ENCODE data around the gene HSD17B13. TPM values are rescaled to one million over a fixed set of nuclear protein-coding genes. Genes with fewer than 3 reads are reported as not detected.

HSD17B13 gene
- total and polyA plus RNA-seq, 2 donors (not counting 1 experiment from before 2014, with no cell fraction given) = 0.32 to 0.46 TPM

DNA sequence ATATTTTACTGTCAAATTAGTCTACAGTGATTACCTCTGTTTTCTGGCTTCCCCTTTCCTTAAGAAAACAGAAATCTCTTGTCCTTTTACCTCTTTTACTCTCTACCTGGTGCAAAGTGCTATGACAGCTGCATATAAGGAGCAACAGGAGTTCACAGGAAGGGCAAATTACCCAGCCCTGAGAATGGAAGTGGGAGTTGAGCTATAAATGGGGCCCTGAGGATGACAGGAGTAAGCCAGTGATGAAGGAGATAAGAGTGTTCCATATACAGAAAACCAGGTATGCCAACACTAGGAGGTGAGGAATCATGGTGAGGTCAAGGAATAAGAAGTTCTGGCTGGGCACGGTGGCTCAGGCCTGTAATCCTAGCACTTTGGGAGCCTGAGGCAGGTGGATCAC is 4.5 kb upstream of the HSD17B13 start:
- no peaks in the 10 kb centered on the region for H3K79me2 ChIP-seq (ENCODE audit: control insufficient read depth, insufficient read depth, low read length)
- Mint-ChIP-seq H3K4me1 (no peaks in the 10 kb centered on the region), H3K27me3 (no peaks in the 10 kb centered on the region), H3K4me3 (no peak overlapping the region), H3K27ac (no peak overlapping the region), H3K9me3 (ENCODE audit: insufficient read depth) (peaks cover 21% of the 10 kb centered on the region)
- no peak overlapping the region for H3K4me3 ChIP-seq (ENCODE audit: control extremely low read depth in 1 of 5, extremely low read depth in 1 of 5, insufficient read depth in 1 of 5, low read depth in 2 of 5, low read length in 4 of 5)
- peaks cover 0 to 21% (median 17%) of the 10 kb centered on the region in 3 donors for H3K9me3 ChIP-seq (ENCODE audit: control extremely low read depth in 1 of 3, control insufficient read depth in 2 of 3, insufficient read depth in 1 of 3, low read length in 2 of 3)
- DNase-seq (no peak), ATAC-seq (ENCODE audit: low read depth) (no peak)
- no peak overlapping the region for H2AFZ ChIP-seq (ENCODE audit: insufficient read depth, low read depth, low read length, poor library complexity, severe bottlenecking)
- H3K36me3 ChIP-seq (replicated peaks in 1 of 2; ENCODE audit: control extremely low read depth in 1 of 2, control insufficient read depth in 1 of 2, extremely low read depth in 1 of 2, insufficient read depth in 2 of 2, low read length in 1 of 2) = no peaks in the 10 kb centered on the region
- H3K9ac ChIP-seq (ENCODE audit: low read length) = no peak overlapping the region
- no peaks in the 10 kb centered on the region for H3K4me1 ChIP-seq (ENCODE audit: control insufficient read depth in 2 of 2, insufficient read depth in 2 of 2, low read length in 2 of 2)
- no peak for TF ChIP-seq EZH2 (IDR thresholded peaks at IDR 0.05; ENCODE audit: borderline replicate concordance, insufficient read depth, low read depth, low read length, poor library complexity, severe bottlenecking)
- 100% methylated on average over 1 of the region's 1 CpG for WGBS (ENCODE audit: insufficient coverage)
- no peak overlapping the region for H3K4me2 ChIP-seq (replicated peaks; ENCODE audit: low read depth, low read length, poor library complexity, severe bottlenecking)
- no peak overlapping the region for H3K27ac ChIP-seq (ENCODE audit: low read length in 2 of 2)
- ChIA-PET CTCF (no interaction called here), POLR2A (no interaction called here)
- intact Hi-C loops (cut with micrococcal nuclease) = no loop called here
- H4K20me1 ChIP-seq (ENCODE audit: control insufficient read depth, insufficient read depth, low read length, poor library complexity, severe bottlenecking) = no peaks in the 10 kb centered on the region
- no peaks in the 10 kb centered on the region for H3K27me3 ChIP-seq (replicated peaks in 1 of 4; ENCODE audit: control extremely low read depth in 1 of 4, control insufficient read depth in 3 of 4, insufficient read depth in 4 of 4, low read length in 3 of 4)

GRCh38 chr4:87326460-87326859 is 3.8 kb upstream of the HSD17B13 start:
- peaks cover 18% of the 10 kb centered on the region for H3K9me3 Mint-ChIP-seq (ENCODE audit: insufficient read depth)
- Histone ChIP-seq H3K4me3 (ENCODE audit: control extremely low read depth in 1 of 5, extremely low read depth in 1 of 5, insufficient read depth in 1 of 5, low read depth in 2 of 5, low read length in 4 of 5) (no peak overlapping the region), H3K4me2 (replicated peaks; ENCODE audit: low read depth, low read length, poor library complexity, severe bottlenecking) (no peak overlapping the region), H3K9me3 (ENCODE audit: control extremely low read depth in 1 of 3, control insufficient read depth in 2 of 3, insufficient read depth in 1 of 3, low read length in 2 of 3) (peaks cover 0 to 17% (median 14%) of the 10 kb centered on the region in 3 donors), H4K20me1 (ENCODE audit: control insufficient read depth, insufficient read depth, low read length, poor library complexity, severe bottlenecking) (no peaks in the 10 kb centered on the region), H3K4me1 (ENCODE audit: control insufficient read depth in 2 of 2, insufficient read depth in 2 of 2, low read length in 2 of 2) (no peaks in the 10 kb centered on the region), H3K27me3 (replicated peaks in 1 of 4; ENCODE audit: control extremely low read depth in 1 of 4, control insufficient read depth in 3 of 4, insufficient read depth in 4 of 4, low read length in 3 of 4) (no peaks in the 10 kb centered on the region), H3K36me3 (replicated peaks in 1 of 2; ENCODE audit: control extremely low read depth in 1 of 2, control insufficient read depth in 1 of 2, extremely low read depth in 1 of 2, insufficient read depth in 2 of 2, low read length in 1 of 2) (no peaks in the 10 kb centered on the region), H3K79me2 (ENCODE audit: control insufficient read depth, insufficient read depth, low read length) (no peaks in the 10 kb centered on the region), H2AFZ (ENCODE audit: insufficient read depth, low read depth, low read length, poor library complexity, severe bottlenecking) (no peak overlapping the region), H3K27ac (ENCODE audit: low read length in 2 of 2) (no peak overlapping the region), H3K9ac (ENCODE audit: low read length) (no peak overlapping the region)
- CTCF ChIA-PET = no interaction called here
- TF ChIP-seq EZH2 (IDR thresholded peaks at IDR 0.05; ENCODE audit: borderline replicate concordance, insufficient read depth, low read depth, low read length, poor library complexity, severe bottlenecking) (no peak), CTCF (IDR thresholded peaks at IDR 0.05) (no peak)
- ATAC-seq (ENCODE audit: low read depth) (no peak), DNase-seq (no peak)
- no CpG with 5 or more reads among the region's 3 CpGs for WGBS (ENCODE audit: insufficient coverage)
- POLR2A ChIA-PET = no interaction called here
- no peak overlapping the region for H3K27ac Mint-ChIP-seq
- intact Hi-C loops (cut with micrococcal nuclease) = no loop called here
- no peaks in the 10 kb centered on the region for H3K4me1 Mint-ChIP-seq
- no peaks in the 10 kb centered on the region for H3K27me3 Mint-ChIP-seq
- H3K4me3 Mint-ChIP-seq = no peak overlapping the region
